ENCODE data around the gene RACK1.

- no peak for TF ChIP-seq POLR2A (IDR thresholded peaks at IDR 0.05; ENCODE audit: low read depth, low read length)
- TF ChIP-seq TAF1 (IDR thresholded peaks at IDR 0.05; ENCODE audit: borderline replicate concordance, low read depth, low read length): no peak
- TF ChIP-seq POLR2AphosphoS5 (IDR thresholded peaks at IDR 0.05; ENCODE audit: low read depth, low read length): no peak
Measured at GRCh38 chr5:181280251-181280762, 36.6 kb upstream of the RACK1 start.
